Activated naive CD4-positive, alpha-beta T cell treated with anti-CD3 and anti-CD28 coated beads, Interleukin-2, amount 50 U/mL, for 16 hours (primary cell): Measurements from ENCODE around the gene IGF2BP3.
"Not testable (repeated sequence)": the region's sequence is repeated elsewhere in the genome, so short reads cannot be mapped to it uniquely, and the experiment has no call there.

Source experiments
- DNase-seq: peaks from one replicate; pipeline ENCODE4 v3.0.0-alpha.2; 2020

IGF2BP3 gene

DNA sequence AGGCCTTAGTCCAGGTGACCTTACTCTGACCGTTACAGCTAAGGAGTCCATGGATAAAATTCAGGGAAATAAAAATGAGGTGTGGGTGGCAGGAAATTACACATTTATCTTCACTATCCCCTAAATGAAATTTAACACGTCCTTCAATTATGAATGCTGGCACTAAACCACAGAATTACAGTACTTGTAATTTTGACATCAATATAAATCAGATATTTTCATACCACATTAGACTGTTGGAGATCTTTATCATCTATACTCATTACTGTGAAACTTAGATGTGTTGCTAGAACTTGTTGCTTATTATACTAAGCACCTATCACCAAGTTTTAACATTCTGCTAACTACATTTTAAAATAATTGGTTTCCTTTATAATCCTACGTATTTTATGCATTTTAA, 51.1 kb downstream of the IGF2BP3 start:
- DNase-seq = no peak

DNA sequence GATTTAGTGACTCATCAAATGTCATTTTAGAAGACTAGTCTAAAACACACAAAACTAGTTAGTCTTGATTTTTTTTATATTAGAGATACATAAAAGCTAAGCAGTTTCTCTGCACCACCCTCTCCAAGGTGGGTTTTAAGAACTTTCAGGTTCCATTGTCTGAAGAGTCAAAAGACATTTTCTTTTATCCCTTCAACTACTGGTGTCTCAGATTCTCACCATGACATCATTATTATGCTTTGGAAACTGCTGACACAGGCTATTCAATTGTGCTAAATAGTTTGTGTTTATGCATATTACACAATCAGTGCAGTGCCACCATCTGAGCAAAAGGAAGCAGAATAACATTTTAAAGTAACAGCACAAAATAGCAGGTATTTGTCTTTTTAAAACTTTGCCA, 52.2 kb downstream of the IGF2BP3 start:
- DNase-seq = no peak

DNA sequence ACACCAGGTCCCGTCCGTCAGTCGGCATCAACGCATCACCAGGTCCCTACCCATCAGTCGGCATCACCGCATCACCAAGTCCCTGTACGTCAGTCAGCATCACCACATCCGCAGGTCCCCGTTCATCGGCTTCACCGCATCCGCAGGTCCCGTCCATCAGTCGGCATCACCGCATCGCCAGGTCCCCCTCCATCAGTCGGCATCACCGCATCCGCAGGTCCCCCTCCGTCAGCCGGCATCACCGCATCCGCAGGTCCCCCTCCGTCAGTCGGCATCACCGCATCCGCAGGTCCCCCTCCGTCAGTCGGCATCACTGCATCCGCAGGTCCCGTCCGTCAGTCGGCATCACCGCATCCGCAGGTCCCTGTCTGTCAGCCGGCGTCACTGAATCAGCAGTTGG, 55.1 kb downstream of the IGF2BP3 start:
- DNase-seq = no peak

DNA sequence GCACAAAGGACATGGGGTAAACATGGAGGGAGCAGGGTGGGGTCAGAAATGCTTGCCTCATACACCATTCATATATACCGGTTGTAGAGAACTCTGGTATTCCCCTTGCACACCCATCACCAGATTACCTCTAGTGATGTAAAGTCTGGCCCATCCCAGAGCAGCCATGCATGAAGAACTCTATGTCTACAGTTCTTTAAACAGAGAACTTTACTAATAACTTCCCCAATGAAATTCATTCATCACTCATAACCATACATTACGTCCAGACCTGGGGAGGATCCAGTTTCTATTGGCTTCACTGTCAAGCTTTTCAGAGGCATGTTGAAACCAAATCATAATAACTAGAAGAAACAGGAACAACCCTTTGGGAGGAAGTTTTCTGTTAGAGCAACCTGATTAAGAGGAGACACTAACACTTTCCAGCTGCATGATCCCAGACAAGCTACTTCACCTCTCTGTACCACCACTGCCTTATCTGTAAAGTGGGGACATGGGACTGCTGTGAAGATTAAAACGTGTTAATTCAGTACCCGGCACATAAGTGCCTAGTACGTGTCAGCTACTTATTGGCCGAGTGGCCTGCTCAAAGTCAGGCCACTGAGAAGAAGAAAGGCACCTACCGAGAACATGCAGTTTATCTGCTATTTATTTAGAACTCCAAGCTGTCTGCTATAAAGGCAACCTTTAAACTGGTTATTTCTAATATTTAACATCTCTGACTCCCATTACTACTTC, 59.7 kb downstream of the IGF2BP3 start:
- no peak for DNase-seq

DNA sequence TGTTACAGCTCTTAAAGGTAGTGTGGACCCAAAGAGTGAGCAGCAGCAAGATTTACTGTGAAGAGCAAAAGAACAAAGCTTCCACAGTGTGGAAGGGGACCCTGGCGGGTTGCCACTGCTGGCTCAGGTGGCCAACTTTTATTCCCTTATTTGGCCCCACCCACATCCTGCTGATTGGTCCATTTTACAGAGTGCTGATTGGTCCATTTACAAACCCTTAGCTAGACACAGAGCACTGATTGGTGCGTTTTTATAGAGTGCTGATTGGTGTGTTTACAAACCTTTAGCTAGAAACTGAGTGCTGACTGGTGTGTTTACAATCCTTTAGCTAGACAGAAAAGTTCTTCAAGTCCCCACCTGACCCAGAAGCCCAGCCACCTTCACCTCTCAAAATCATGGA, 63.7 kb downstream of the IGF2BP3 start:
- DNase-seq = not testable (repeated sequence)

DNA sequence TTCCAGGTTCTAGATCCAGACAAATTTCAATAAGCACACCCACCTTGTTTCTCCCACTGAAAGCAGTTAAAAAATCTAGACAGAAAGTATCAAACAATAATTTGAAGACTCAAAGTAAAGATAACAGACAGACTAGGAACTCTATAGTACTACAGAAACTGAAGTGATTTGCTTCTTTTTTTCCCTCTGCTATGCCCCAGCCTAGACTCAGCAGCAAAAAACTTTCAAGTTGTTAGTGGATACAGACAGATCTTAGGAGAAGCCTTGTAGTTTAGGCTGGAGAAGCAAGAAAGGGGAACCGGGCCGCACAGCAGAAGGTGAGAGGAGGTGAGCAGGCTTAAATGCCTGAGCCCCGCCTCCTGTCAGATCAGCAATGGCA, 65.1 kb downstream of the IGF2BP3 start:
- no peak for DNase-seq

DNA sequence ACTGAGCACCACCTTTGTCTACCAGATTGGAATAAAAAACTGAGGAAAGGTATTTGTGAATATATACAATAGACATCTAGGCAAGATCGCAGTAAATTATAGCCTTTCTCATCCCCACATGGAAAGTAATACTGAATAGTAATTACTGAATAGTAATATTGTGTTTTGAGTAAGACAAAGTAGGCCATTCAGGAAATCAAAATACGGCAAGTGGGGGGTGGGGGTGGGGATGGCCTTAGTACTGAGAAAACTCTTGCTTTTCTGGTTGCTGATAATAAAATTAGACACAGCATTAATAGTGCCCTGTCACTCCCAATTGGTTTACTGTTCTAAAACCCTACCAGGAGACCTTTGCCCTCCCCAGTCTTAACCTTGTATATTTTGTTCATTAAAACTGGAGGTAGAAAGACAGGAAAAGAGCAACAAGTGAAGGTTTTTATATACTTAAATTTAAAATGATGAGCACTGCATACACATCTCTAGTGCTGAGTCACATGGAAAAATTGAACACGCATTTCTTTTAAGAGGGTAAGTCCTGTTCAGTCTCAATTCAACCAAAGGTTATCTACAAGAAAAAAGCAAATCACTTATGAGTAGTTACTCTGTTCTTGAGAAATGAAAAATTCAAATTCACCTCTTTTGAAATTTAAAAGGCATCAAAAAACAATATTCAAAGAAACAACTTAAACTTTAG, 65.6 kb downstream of the IGF2BP3 start:
- DNase-seq = no peak

DNA sequence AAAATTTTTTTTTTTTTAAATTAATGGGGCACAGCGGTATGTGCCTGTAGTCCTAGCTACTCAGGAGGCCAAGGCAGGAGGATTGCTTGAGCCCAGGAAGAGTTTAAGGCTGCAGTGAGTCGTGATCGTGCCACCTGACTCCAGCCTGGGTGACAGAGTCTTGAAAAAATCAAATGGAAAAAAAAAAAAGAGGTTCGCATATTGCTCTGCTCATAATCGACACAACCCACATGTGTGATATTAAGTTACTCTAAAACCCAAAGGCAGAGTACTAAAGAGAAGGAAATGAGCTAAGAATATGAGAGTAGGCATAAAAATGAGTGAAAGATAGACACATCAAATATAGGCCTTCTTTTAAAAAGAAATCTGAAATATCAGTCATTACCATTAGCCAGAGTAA, 66.3 kb downstream of the IGF2BP3 start:
- peak; percentile 21 for DNase-seq

DNA sequence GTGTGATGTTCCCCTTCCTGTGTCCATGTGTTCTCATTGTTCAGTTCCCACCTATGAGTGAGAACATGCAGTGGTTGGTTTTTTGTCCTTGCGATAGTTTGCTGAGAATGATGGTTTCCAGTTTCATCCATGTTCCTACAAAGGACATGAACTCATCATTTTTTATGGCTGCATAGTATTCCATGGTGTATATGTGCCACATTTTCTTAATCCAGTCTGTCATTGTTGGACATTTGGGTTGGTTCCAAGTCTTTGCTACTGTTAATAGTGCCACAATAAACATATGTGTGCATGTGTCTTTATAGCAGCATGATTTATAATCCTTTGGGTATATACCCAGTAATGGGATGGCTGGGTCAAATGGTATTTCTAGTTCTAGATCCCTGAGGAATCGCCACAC, 72.2 kb downstream of the IGF2BP3 start:
- not testable (repeated sequence) for DNase-seq

DNA sequence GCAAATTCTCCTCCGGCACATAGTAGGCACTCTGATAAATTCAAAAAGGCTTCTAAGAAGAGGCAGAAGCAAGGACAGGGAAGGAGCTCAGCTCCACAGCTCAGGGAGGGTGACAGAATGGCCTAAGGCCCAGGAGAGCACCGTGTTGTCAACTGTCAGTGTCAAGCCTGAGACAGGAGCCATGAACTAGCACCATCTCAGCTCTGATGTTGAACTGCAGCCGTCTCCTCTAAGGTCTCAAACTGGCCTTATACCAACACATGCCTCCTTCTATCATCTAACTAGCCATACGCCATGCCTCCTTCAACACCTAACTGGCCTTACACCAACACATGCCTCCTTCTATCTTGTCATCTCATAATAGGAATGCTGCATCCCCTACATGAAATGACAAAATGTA, 73.0 kb downstream of the IGF2BP3 start:
- no peak for DNase-seq

DNA sequence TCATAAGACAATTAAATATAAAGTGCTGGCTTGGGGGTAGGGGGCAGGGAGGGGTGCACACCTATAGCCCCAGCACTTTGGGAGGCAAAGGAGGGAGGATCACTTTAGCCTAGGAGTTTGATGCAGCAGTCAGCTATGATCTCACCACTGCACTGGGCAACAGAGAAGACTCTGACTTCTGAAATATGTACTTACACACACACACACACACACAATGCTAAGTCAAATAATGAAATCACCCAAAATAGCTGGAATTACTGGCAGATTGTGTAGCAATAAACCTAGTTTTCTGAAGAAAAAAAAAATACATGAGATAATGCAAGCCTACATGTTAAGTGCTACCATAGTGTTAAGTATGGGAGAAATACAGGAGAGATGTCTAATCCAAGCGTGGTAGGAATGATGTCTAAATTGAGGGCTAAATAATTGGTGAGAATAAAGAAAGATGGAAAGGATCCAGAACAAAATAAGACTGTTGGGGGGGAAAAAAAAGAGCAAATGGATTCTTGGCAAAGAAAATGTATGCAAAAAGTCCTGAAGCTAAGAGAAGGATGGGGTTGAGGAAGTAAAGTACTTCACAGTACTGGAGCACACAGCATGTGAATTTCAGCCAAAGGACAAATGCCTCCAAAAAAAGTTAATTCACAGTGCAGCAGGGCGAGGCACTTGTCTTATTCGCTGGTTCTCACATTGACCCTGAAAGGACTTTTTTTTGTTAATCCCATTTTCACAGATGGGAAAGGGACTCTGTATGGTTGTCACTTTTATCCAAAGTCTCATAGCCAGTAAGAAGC, 73.9 kb downstream of the IGF2BP3 start:
- DNase-seq = no peak

DNA sequence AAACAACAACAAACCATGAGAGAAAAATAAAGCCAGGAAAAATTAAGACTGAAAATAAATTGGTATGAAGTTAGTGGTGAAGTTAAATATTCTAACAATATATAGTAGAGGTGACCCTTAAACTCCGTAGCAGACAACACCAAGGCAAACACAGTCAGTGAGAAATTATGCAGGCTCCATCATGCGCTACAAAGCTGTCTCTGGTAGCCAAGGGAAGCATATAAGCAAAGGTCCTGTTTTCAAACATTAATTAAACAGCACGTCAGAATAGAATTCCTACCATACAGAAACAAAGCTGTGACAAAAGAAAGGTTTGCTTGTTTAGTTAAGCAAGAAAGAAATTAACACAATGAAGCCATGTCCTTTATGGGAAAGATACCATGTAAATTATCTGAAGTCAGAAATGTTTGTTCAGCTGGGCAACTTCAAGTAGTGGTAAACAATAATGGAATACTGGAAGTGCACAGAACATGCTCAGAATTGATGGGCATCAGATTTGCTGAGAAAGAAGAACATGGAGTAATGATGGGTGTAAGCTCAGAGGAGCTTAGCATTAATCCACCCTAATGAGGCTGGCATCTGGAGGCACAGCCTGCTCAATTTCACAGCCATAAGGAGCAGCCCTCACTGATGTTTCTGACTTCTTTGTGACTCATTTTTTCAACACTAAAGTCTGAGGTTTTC, 75.7 kb downstream of the IGF2BP3 start:
- DNase-seq = no peak

DNA sequence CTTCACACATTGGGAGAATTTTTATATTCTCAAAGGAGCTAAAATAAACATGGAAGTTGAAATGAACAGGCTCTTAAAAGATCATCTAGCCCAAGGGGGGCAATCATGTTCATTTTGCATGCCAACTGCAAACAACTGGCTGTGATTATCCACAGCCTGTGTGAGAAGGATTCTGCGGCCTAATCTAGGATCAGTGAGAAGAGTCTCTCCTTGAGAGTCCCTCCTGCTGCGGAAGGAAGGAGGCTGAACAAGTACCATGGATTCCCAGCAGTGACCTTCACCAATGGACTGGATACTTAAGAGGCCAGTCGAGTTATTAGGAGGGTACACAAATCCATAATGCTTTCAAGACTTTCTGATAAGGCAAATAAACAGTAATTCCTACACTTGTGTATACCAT, 76.7 kb downstream of the IGF2BP3 start:
- DNase-seq = no peak

DNA sequence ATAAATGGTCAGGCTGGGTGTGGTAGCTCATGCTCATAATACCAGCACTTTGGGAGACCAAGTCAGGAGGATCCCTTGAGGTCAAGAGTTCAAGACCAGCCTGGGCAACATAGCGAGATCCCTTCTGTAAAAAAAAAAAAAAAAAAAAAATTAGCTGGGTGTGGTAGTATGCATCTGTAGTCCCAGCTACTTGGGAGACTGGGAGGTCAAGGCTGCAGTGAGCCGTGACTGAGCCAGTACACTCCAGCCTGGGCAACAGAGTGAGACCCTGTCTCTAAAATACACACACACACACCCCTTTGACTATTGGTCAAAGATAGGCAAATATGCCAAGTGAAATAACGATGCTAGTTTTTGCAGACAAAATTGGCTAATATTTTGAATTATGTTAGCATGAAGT, 80.6 kb downstream of the IGF2BP3 start:
- no peak for DNase-seq

DNA sequence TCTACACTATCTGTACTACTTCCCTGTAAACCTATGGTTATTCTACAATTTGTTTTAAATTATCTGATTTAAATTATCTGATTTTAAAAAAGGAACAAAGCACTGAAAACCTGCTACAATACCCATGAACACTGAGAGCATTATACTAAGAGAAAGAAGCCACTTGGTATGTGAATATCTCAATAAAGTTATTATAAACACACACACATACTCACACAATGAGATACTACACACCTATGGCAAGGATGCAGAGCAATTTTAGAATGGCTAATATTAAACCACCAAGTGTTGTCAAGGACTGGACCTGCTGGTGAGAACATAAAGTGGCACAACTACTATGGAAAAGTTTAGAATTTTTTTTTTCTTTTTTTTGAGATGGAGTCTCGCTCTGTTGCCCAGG, 82.7 kb downstream of the IGF2BP3 start:
- DNase-seq = no peak

DNA sequence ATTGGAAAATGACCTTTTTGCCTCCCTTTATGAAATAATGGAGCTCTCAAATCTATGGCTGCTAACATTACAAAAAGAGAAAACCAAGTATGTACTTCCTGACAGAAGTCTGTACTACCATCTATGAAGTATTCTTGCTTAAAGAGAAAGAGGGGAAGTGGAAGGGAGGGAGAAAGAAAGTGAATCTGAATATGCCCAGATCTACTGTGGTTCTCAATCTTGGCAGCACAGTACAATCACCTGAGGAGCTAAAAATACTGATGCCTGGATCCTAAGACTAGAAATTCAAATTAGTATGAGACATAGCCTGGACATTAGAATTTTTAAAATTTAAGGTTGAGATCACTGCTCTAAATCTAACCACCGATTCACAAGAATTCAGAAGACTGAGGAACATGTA, 85.2 kb downstream of the IGF2BP3 start:
- no peak for DNase-seq

DNA sequence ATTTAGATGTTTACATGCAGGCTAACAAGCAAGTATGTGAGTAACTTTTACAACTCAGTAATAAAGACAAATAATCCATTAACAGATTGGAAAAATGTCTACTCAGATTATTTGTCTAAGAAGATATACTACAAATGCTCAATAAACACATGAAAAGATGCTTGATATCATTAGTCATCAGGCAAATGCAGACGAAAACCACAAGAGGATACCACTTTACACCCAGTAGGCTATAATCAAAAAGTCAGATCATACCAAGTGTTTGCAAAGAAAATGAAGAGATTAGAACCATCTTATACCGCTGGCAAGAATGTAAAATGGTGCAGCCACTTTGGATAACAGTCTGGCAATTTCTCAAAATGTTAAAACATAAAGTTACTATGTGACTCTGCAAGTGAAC, 87.1 kb downstream of the IGF2BP3 start:
- DNase-seq = no peak

DNA sequence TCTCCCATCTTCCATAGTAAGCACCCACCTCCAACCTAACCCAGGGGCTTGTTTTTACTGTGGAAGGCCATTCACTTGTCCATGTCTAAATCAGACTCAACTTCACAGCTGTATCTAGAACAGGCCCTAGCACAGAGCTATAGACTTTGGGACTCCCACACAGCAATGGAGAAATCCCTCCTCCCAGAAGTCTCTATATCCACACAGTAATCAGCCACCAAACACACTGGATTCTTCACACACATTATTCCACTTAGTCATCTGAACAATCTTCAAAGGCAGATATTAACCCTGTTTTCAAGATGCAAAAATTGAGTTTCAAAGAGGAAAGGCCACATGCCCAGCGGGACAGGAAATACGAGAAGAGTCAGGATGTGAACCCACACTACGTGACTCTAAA, 89.3 kb downstream of the IGF2BP3 start:
- no peak for DNase-seq

DNA sequence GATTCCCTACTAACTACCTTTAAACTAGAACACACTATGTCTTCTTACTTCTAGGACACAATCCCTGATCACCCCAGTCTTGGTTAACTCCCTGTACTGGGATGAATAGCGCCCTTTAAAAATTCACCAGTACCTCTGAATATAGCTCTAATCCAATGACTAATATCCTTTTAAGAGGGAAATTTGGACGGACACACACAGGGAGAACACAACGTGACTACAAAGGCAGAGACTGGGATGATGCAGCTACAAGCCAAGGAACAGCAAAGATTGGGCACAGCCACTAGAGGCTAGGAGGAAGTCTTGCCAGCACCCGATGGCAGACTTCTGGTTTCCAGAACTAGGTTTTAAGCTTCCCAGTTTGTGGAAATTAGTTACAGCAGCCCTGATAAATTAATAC, 89.7 kb downstream of the IGF2BP3 start:
- no peak for DNase-seq

DNA sequence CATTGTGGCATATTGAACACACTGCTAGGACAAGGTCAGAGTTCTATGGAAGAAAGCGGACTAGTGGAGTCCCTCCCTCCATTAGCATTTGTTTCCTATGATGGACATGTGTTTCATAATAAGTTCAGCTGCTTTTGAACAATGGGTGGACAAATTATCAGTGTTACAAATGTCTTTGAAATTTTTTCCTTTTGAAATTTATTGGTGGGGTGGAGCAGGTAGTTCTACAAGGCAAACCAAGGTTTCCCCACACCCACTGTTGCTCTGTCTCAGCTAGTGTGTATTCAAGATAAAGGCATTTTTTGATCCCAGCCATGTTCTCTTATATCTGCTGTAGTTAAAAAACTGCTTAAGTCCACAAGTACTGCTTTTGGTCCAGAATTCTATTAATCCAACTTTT, 91.3 kb downstream of the IGF2BP3 start:
- no peak for DNase-seq

DNA sequence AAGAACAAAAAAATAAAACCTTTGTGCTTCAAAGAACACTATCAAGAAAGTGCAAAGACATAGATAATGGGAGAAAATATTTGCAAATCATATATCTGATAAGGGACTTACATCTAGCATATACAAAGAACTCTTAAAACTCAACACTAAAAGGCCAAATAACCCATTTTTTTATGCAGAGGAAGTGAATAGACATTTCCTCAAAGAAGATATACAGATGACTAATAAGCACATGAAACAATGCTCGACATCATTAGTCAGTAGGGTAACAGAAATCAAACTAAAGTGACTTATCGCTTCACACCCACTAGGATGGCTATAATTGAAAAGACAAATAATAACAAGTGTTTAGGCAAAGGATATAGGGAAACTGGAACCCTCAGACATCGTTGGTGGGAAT, 93.2 kb downstream of the IGF2BP3 start:
- no peak for DNase-seq

DNA sequence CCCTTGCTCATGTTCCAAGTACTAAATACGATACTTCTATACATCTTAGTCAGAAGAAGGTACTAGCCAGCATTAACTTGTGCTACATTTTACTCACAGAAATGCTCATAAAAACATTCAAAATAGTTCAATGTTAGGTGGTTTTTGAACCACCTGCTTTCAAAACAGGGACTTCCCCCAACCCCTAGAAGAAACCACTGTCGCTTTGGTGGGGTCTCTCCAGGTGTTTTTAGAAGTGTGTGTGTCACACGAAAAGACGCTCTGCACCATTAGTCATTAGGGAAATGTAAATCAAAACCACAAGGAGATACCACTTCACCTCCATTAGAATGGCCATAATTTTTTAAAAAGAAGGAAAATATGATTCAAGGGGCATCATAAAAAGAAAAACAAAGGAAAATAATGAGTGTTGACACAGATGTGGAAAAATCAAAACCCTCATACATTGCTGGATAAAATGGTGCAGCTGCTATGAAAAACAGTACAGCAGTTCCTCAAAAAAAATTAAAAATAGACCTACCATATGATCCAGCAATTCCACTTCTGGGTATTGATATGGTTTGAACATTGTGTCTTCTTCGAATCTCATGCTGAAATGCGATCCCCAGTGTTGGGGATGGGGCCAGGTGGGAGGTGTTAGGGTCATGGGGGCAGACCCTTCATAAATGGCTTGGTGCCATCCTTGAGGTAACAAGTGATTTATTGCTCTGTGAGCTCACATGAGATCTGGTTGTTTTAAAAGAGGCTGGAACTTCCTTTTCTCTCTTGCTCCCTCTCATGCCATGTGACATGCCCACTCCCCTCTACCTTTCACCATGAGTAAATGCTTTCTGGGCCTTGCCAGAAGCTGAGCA, 96.9 kb downstream of the IGF2BP3 start:
- DNase-seq = peak; percentile 70

DNA sequence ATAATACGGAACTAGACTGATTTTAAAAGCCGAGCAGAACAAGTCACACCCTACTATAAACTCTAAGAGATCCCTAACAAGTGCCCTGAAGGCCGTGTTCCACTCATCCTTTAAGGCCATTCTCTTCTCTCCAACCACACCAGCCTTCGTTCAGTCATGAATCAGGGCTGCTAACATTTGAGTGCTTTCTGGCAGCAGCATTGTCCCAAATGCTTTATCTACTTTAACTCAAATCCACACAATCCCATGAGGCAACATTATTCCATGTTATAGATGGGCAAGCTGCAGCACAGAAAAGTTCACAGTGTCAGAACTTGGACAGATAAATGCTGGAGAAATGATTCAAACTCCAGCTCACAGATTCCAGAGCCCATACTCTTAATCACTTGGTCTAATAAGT, 97.7 kb downstream of the IGF2BP3 start:
- no peak for DNase-seq
